Osteoblast (primary cell): Measurements from ENCODE around the gene CCDC24. TPM values are rescaled to one million over a fixed set of nuclear protein-coding genes. Genes with fewer than 3 reads are reported as not detected.

Experiments
- DNase-seq: peaks from one replicate; pipeline ENCODE4 v3.0.0; 2011; ENCODE audit warnings: low spot score, mixed read lengths; ENCODE audit not compliant: insufficient read length; ENCODE audit errors: missing footprints
- H2AFZ ChIP-seq: 2 replicates; pipeline ENCODE4 v1.6.0; 2011; ENCODE audit warnings: mild to moderate bottlenecking, low read length
- H3K27ac ChIP-seq: 2 replicates; pipeline ENCODE4 v1.5.1; 2011; ENCODE audit warnings: mild to moderate bottlenecking, low read depth, low read length, moderate library complexity
- H3K27me3 ChIP-seq: 2 replicates; pipeline ENCODE4 v1.6.0; 2012; ENCODE audit warnings: mild to moderate bottlenecking, control low read depth, inconsistent platforms, low read length, moderate library complexity; ENCODE audit not compliant: insufficient read depth
- H3K36me3 ChIP-seq: 2 replicates; pipeline ENCODE4 v1.5.1; 2011; ENCODE audit warnings: mild to moderate bottlenecking, low read length, control low read depth, moderate library complexity; ENCODE audit not compliant: insufficient read depth
- H3K4me1 ChIP-seq: 2 replicates; pipeline ENCODE4 v1.5.1; 2011; ENCODE audit warnings: mild to moderate bottlenecking, low read length, control low read depth, moderate library complexity; ENCODE audit not compliant: insufficient read depth
- H3K4me2 ChIP-seq: 2 replicates; pipeline ENCODE4 v1.6.0; 2011; ENCODE audit warnings: mild to moderate bottlenecking, low read length; ENCODE audit not compliant: insufficient read depth
- H3K4me3 ChIP-seq: fragments of 200-600 bp; sonication (generic); 3 replicates; pipeline ENCODE4 v1.5.1; 2012; ENCODE audit warnings: mild to moderate bottlenecking, low read length, inconsistent platforms; ENCODE audit not compliant: insufficient read depth
- H3K79me2 ChIP-seq: 2 replicates; pipeline ENCODE4 v1.6.0; 2012; ENCODE audit warnings: mild to moderate bottlenecking, low read length, control low read depth, inconsistent platforms; ENCODE audit not compliant: insufficient read depth
- H3K9me3 ChIP-seq: 2 replicates; pipeline ENCODE4 v1.5.1; 2011; ENCODE audit warnings: low read depth, low read length, control low read depth
- H4K20me1 ChIP-seq: 2 replicates; pipeline ENCODE4 v1.6.0; 2012; ENCODE audit warnings: mild to moderate bottlenecking, low read length, control low read depth; ENCODE audit not compliant: insufficient read depth
- total RNA-seq: library from RNA; depleted of rRNA; stranded (reverse); fragments of >200 nt; gene quantifications from 2 replicates; pipeline ENCODE4 v1.2.3, GENCODE V29; 2012
- TF ChIP-seq, protein P1 (sequence below): IDR thresholded peaks from 2 replicates; pipeline ENCODE4 v1.5.1; 2011; ENCODE audit warnings: mild to moderate bottlenecking, low read depth, low read length, moderate library complexity; ENCODE audit errors: extremely low read depth

CCDC24 gene
- total RNA-seq, 1 donor: 2.9 TPM

DNA sequence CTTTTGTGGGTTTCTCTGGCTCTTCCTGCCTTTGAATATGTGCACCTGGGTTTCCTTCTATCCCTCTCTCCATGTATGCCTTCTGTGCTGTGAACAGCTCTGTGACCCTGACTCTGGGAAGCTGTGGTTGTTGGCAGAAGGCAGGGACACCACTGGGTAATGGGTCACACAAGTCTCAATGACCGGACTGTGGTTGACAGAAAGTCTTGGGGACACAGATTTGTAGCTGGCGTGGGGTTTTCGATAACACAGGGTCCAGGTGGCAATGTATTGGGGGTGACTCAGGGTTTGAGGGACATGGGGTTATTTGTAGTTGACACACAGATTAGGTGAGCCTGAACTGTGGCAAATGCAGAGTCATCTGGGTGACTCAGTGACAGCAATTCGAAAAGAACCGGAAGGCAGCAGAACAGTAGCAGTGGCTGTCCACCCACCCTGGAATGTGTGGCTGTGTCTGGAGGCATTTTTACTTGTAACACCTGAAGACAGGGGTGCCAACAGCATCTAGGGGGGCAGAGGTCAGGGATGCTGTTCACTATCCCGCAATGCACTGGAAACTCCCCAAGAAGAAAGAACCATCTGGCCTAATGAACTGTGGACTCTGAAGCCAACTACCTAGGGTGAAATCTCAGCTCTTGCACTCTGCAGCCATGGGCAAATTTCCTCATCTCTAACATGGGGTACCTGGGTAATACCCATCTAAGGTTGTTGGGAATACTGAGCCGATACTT lies 52.8 kb downstream of the CCDC24 start:
- no peak overlapping the region for H3K4me3 ChIP-seq
- TF ChIP-seq, protein P1, sequence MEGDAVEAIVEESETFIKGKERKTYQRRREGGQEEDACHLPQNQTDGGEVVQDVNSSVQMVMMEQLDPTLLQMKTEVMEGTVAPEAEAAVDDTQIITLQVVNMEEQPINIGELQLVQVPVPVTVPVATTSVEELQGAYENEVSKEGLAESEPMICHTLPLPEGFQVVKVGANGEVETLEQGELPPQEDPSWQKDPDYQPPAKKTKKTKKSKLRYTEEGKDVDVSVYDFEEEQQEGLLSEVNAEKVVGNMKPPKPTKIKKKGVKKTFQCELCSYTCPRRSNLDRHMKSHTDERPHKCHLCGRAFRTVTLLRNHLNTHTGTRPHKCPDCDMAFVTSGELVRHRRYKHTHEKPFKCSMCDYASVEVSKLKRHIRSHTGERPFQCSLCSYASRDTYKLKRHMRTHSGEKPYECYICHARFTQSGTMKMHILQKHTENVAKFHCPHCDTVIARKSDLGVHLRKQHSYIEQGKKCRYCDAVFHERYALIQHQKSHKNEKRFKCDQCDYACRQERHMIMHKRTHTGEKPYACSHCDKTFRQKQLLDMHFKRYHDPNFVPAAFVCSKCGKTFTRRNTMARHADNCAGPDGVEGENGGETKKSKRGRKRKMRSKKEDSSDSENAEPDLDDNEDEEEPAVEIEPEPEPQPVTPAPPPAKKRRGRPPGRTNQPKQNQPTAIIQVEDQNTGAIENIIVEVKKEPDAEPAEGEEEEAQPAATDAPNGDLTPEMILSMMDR: no peak
- H3K4me2 ChIP-seq: no peak overlapping the region
- H3K36me3 ChIP-seq: no peaks in the 10 kb centered on the region
- no peaks in the 10 kb centered on the region for H3K79me2 ChIP-seq
- DNase-seq: no peak
- H3K27ac ChIP-seq: peak overlapping the region; percentile 40
- H3K27me3 ChIP-seq: no peaks in the 10 kb centered on the region
- H3K9me3 ChIP-seq: no peaks in the 10 kb centered on the region
- no peaks in the 10 kb centered on the region for H4K20me1 ChIP-seq
- H3K4me1 ChIP-seq: peaks cover 59% of the 10 kb centered on the region
- H2AFZ ChIP-seq: no peak overlapping the region

DNA sequence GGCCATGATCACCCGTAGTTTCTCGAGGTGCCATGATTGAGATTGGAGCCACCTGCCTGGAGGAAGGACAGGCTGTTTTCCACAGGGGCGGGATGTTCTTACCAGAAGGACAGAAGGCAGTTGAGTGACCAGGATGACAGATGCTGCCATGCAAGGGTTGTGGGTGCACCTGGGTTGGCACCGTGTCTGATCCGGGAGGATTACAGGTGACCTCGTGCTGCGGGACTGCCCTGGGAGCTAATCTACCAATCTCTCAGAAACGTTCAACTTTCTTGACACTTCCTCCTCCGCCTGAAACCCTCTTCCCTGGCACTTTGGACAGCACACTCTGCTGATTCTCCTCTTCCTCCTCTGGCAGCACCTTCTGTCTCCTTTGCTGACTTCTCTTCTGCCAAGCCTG lies 53.7 kb downstream of the CCDC24 start:
- Histone ChIP-seq H3K9me3 (no peaks in the 10 kb centered on the region), H3K36me3 (no peaks in the 10 kb centered on the region), H3K4me3 (no peak overlapping the region), H3K27me3 (no peaks in the 10 kb centered on the region), H3K4me1 (peaks cover 59% of the 10 kb centered on the region), H3K27ac (no peak overlapping the region), H4K20me1 (no peaks in the 10 kb centered on the region), H3K4me2 (no peak overlapping the region), H2AFZ (no peak overlapping the region), H3K79me2 (no peaks in the 10 kb centered on the region)
- DNase-seq: no peak
- TF ChIP-seq, protein P1: no peak

Other genes starting within 250 kb of the CCDC24 start
- 0.29 TPM in 1 of 2 replicates, not detected in the other for gene ARTN, start 57.8 kb upstream of the CCDC24 start, total RNA-seq
- 18.6 and 20.6 TPM in 2 replicates for gene IPO13, start 44.6 kb upstream of the CCDC24 start, total RNA-seq
- gene DPH2, start 21.6 kb upstream of the CCDC24 start, total RNA-seq: 10.3 and 15.6 TPM in 2 replicates
- 81.9 and 89.4 TPM in 2 replicates for gene ATP6V0B, start 16.6 kb upstream of the CCDC24 start, total RNA-seq
- 95.5 and 99.5 TPM in 2 replicates for gene B4GALT2, start 12.4 kb upstream of the CCDC24 start, total RNA-seq
- 18.5 and 19.4 TPM in 2 replicates for gene SLC6A9, start 39.9 kb downstream of the CCDC24 start, total RNA-seq
- 0.36 and 0.59 TPM in 2 replicates for gene KLF17, start 127.2 kb downstream of the CCDC24 start, total RNA-seq
- not detected in 2 replicates for gene KLF18, start 150.0 kb downstream of the CCDC24 start, total RNA-seq
- 19.4 and 19.9 TPM in 2 replicates for gene DMAP1, start 221.9 kb downstream of the CCDC24 start, total RNA-seq